Measurements from ENCODE around the gene STUM. TPM values are rescaled to one million over a fixed set of nuclear protein-coding genes. Genes with fewer than 3 reads are reported as not detected.

STUM gene
- total and polyA plus RNA-seq, 2 of the 8 experiments (the other 6 are each of a cell fraction or from before 2014, with no cell fraction given), result 0.76 to 1.2 TPM

GRCh38 chr1:226648421-226648820, 99.9 kb downstream of the STUM start:
- H3K4me1 ChIP-seq (replicated peaks in 1 of 4; ENCODE audit: control insufficient read depth in 3 of 4, insufficient read depth in 4 of 4, low read length in 3 of 4), result peaks cover 0 to 7% (median 3%) of the 10 kb centered on the region in 4 experiments; a peak in 6 of 7 replicates
- H2BK15ac ChIP-seq (ENCODE audit: low read length), result no peak overlapping the region
- H4K8ac ChIP-seq (ENCODE audit: extremely low read depth, insufficient read depth, low read length), result no peak overlapping the region; the same call in 1 of the 2 replicates
- H2AK5ac ChIP-seq (ENCODE audit: low read depth, low read length), result no peak overlapping the region
- H3K27ac ChIP-seq (ENCODE audit: low read depth, low read length), result no peak overlapping the region
- H2AFZ ChIP-seq (ENCODE audit: low read length), result no peak overlapping the region
- FAIRE-seq (no peak), DNase-seq (ENCODE audit: low read depth in 1 of 2, low spot score in 2 of 2) (no peak)
- no peak overlapping the region for H3K56ac ChIP-seq (replicated peaks; ENCODE audit: insufficient read length, low read depth, low read length)
- H3K4ac ChIP-seq (replicated peaks; ENCODE audit: insufficient read length, low read depth, low read length), result no peak overlapping the region
- no peak for TF ChIP-seq ASH2L (IDR thresholded peaks at IDR 0.05; ENCODE audit: low read length)
- no peaks in the 10 kb centered on the region for H3K23me2 ChIP-seq (ENCODE audit: low read depth, low read length)
- no peak overlapping the region for H3K4me3 ChIP-seq (ENCODE audit: extremely low read depth in 1 of 4, insufficient read depth in 2 of 4, low read depth in 3 of 4, low read length in 4 of 4)
- H3K23ac ChIP-seq (ENCODE audit: insufficient read length), result no peak overlapping the region
- H4K91ac ChIP-seq (replicated peaks; ENCODE audit: insufficient read length, low read length), result no peak overlapping the region
- H2BK120ac ChIP-seq (replicated peaks; ENCODE audit: low read depth, low read length), result no peak overlapping the region
- H3K79me2 ChIP-seq (ENCODE audit: control insufficient read depth in 1 of 2, insufficient read depth in 2 of 2, low read length in 2 of 2), result no peaks in the 10 kb centered on the region
- no peak overlapping the region for H3K18ac ChIP-seq (ENCODE audit: extremely low read depth, low read length)
- 91% methylated on average over 6 of the region's 6 CpGs; no CpG with 5 or more reads in 1 of the 2 experiments for WGBS, 2 experiments (ENCODE audit: extremely low coverage in 1 of 2, insufficient coverage in 1 of 2, insufficient read length in 1 of 2, insufficient replicate concordance in 2 of 2, low coverage in 1 of 2, low lambda C conversion rate in 2 of 2, missing lambda C conversion rate in 1 of 2)
- no peaks in the 10 kb centered on the region for H3K36me3 ChIP-seq (ENCODE audit: control insufficient read depth in 2 of 4, insufficient read depth in 4 of 4, low read length in 3 of 4)
- H3K79me1 ChIP-seq (ENCODE audit: low read depth, low read length), result no peaks in the 10 kb centered on the region
- no peak overlapping the region for H3K4me2 ChIP-seq (ENCODE audit: insufficient read depth in 1 of 2, low read depth in 2 of 2, low read length in 2 of 2)
- CTCF ChIA-PET (ENCODE audit: partially characterized antibody), result interaction anchor here (0.6 to 6.1 kb wide), 15 partner anchors 10 to 1356 kb away, joined by 3 to 27 read pairs (median 3); no protein-coding TSS in a partner anchor
- no peak overlapping the region for H4K5ac ChIP-seq (ENCODE audit: insufficient read length, low read depth, low read length)
- H4K20me1 ChIP-seq (replicated peaks in 1 of 2; ENCODE audit: control insufficient read depth in 1 of 2, insufficient read depth in 2 of 2, low read length in 2 of 2), result peaks cover 0 to 4% of the 10 kb centered on the region in 2 experiments
- H2BK12ac ChIP-seq (ENCODE audit: low read depth, low read length), result no peak overlapping the region
- no peak overlapping the region for H2BK20ac ChIP-seq (ENCODE audit: low read length)
- H3K14ac ChIP-seq (ENCODE audit: insufficient read length), result no peak overlapping the region
- POLR2A ChIA-PET (ENCODE audit: partially characterized antibody), result interaction anchor here (0.9 kb wide), 1 partner anchor 14 kb away, joined by 3 read pairs; no protein-coding TSS in a partner anchor
- no peak overlapping the region for H3K9ac ChIP-seq (replicated peaks in 1 of 4; ENCODE audit: extremely low read depth in 1 of 4, low read depth in 3 of 4, low read length in 3 of 4)
- no peaks in the 10 kb centered on the region; a peak in 1 of 7 replicates for H3K27me3 ChIP-seq (replicated peaks in 1 of 4; ENCODE audit: control insufficient read depth in 3 of 4, extremely low read depth in 1 of 4, insufficient read depth in 3 of 4, low read length in 3 of 4)
- no peak overlapping the region for H2BK5ac ChIP-seq (ENCODE audit: low read depth, low read length)
- H3K9me3 ChIP-seq (ENCODE audit: insufficient read depth in 2 of 2, low read depth in 1 of 2, low read length in 1 of 2), result no peaks in the 10 kb centered on the region

Data from H1 (cell line).